ENCODE measurements around the gene TMPRSS3. TPM values are rescaled to one million over a fixed set of nuclear protein-coding genes. Genes with fewer than 3 reads are reported as not detected.

TMPRSS3 gene
- total RNA-seq, 1 donor from 2014 or later = 10.5 TPM

GRCh38 chr21:42373196-42373907 is 22.5 kb downstream of the TMPRSS3 start:
- DNase-seq (ENCODE audit: low spot score) = no peak

DNA sequence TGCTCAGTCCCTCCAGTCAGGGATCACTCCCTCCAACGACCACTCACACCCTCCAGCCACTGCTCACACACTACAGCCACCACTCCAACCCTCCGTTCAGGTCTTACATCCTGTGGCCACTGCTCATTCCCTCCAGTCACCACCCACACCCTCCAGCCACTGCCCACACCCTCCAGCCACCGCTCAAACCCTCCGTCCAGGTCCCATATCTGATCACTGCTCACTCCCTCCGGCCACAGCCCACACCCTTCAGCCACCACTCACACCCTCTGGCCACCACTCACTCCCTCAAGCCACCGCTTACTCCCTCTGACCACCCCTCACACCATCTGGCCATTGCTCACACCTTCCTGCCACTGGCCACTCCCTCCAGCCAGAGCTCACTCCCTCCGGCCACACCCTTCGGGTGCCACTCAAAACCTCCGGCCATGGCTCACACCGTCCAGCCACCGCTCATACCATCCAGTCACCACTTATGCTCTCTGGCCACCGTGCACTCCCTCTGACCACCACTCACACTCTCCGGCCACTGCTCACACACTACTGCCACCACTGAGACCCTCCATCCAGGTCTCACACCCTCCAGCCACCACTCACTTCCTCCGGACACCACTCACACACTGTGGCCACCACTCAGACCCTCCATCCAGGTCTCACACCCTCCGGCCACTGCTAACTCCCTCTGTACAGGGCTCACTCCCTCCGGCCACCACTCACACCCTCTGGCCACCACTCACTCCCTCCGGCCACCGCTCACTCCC is 24.8 kb downstream of the TMPRSS3 start:
- DNase-seq (ENCODE audit: low spot score) = no peak

- no peak for DNase-seq (ENCODE audit: low spot score)
These were observed 26.0 kb downstream of the TMPRSS3 start for GRCh38 chr21:42369821-42370220.

- no peak for DNase-seq (ENCODE audit: low spot score)
These were observed 28.3 kb downstream of the TMPRSS3 start for GRCh38 chr21:42367367-42368165.

- DNase-seq (ENCODE audit: low spot score) = peak; percentile 50
These were observed 29.4 kb downstream of the TMPRSS3 start, which contains the start of gene TFF1 for GRCh38 chr21:42366292-42367010. Gene TFF1 (minus strand): TSS chr21:42366535. CDS start chr21:42366495, 40 bp downstream.

DNA sequence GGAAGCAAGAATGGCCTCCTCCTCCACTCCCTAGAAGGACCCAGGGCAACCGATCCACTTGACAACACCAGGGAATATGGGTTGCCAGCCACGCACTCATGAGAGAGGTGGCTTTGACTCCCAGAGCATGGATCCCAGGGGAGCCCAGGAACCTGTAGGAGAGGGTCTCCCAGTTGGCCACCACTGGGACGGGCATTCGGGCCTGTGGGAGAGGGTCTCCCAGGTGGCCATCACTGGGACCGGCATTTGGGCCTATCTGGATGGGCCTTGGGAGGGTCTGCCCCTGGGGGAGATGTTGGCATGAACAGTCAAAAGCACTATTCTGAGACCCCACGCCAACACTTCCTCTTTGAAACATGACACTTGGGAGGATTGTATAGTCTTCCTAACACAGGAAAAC is 30.1 kb downstream of the TMPRSS3 start:
- no peak for DNase-seq (ENCODE audit: low spot score)

- DNase-seq (ENCODE audit: low spot score) = no peak
These were observed 31.5 kb downstream of the TMPRSS3 start for GRCh38 chr21:42364304-42364865.

- peak; percentile 61 for DNase-seq (ENCODE audit: low spot score)
These were observed 32.5 kb downstream of the TMPRSS3 start for GRCh38 chr21:42363312-42363711.

- no peak for DNase-seq (ENCODE audit: low spot score)
These were observed 33.2 kb downstream of the TMPRSS3 start for GRCh38 chr21:42362700-42363099.

DNA sequence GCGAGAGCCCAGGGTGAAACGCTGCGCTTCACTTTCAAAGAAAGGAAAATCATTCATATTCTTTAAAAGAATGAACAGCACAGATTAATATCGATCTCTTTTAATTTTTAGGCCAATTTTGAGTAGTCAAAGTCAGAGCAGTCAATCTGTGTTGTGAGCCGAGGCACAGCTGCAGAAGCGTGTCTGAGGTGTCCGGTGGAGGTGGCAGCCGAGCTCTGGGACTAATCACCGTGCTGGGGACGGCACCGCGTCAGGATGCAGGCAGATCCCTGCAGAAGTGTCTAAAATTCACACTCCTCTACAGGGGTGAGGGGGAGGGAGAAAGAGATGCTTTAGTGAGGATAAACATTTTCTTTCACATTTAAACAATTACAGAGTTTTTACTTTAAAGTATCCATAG is 33.7 kb downstream of the TMPRSS3 start:
- DNase-seq (ENCODE audit: low spot score) = no peak

- DNase-seq (ENCODE audit: low spot score) = no peak
These were observed 34.6 kb downstream of the TMPRSS3 start for GRCh38 chr21:42361286-42361685.

DNA sequence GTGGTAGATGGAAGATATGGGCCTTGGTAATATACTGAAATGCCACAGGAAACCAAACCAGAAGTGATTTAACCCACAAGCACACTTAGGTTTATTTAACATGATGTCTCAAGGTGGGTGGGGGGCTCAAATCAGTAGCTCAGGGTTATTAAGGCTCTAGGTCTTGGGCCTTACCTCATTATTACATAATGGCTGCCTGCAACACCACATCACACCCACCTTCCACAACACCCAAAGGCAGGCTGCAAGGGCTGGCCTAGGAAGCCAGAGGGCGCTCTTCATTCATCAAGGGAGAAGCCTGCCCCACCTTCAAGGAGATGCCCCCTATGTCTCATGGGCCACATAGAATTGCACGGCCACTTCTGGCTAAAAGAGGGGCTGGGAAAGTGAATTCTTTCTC is 35.5 kb downstream of the TMPRSS3 start:
- DNase-seq (ENCODE audit: low spot score) = no peak

DNA sequence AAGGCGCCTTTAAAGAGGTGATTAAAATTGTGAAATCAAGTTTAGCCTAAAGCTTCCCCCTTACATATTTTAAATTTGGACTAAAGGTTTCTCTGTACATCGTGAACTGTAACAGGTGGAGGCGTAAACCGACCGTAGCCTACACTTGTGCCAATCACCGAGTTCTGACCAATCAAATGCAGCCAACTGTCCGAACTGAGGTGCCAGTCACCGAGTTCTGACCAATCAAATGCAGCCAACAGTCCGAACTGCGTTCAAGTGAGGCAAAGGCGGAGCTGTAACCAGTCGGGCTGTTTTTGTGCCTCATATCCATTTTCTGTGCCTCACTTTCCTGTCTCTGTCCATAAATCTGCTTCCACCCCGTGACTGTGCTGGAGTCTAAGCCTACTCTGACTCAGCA is 36.9 kb downstream of the TMPRSS3 start:
- DNase-seq (ENCODE audit: low spot score) = no peak

GRCh38 chr21:42358261-42358660 is 37.6 kb downstream of the TMPRSS3 start:
- no peak for DNase-seq (ENCODE audit: low spot score)

GRCh38 chr21:42357307-42357706 is 38.5 kb downstream of the TMPRSS3 start:
- DNase-seq (ENCODE audit: low spot score) = no peak

GRCh38 chr21:42356650-42357049 is 39.2 kb downstream of the TMPRSS3 start:
- no peak for DNase-seq (ENCODE audit: low spot score)

GRCh38 chr21:42356046-42356445 is 39.8 kb downstream of the TMPRSS3 start:
- no peak for DNase-seq (ENCODE audit: low spot score)

DNA sequence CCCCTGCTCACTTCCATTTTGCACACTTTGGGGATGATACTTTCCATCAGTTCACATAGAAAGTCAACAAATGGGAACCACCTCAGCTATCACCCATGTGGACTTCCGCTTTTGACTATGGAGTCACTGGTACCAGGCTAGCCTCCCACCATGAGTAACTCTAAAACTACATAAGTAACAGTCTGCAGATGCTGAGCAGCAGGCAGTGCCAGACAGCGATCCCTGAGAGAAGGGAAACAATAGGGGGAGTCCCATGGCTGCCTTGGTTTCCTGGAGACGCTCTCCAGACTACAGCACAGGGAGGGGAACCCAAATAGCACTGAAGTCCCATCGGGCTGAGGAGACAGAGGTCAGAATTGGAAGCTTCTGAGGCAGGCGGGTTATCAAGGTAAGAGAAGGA is 42.2 kb downstream of the TMPRSS3 start:
- DNase-seq (ENCODE audit: low spot score) = no peak

- no peak for DNase-seq (ENCODE audit: low spot score)
These were observed 43.3 kb downstream of the TMPRSS3 start for GRCh38 chr21:42352441-42353095.

DNA sequence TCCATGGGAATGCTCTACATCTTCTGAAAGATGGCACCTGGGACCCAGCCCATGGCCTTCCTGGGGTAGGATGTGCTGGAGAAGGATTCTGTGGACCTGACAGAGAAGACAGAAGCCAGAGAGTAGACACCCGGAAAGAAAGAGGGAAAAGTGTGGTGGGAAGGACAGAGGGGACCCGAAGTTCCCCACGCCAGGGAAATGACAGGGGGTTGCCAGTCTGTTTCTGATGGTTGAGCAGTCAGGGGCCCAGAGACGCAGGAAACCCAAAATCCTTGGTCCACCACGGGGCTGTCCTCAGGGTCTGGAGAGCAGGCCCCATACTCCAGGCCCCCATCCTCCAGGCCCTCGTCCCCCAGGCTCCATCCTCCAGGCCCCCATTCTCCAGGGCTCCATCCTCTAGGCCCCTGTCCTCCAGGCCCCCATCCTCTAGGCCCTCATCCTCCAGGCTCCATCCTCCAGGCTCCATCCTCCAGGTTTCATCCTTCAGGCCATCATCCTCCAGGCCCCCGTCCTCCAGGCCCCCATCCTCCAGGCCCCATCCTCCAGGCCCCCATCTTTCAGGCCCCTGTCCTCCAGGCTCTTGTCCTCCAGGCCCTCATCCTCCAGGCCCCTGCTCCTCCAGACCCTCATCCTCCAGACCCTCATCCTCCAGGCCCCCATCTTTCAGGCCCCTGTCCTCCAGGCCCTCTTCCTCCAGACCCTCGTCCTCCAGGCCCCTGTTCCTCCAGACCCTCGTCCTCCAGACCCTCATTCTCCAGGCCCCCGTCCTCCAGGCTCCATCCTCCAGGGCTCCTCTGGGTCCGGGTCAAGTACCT is 44.0 kb downstream of the TMPRSS3 start:
- no peak for DNase-seq (ENCODE audit: low spot score)
